HT1080 (cell line): ENCODE data around the gene CDC42. TPM values are rescaled to one million over a fixed set of nuclear protein-coding genes. Genes with fewer than 3 reads are reported as not detected.
"Not testable (repeated sequence)": the region's sequence is repeated elsewhere in the genome, so short reads cannot be mapped to it uniquely, and the experiment has no call there.

Experiments
- DNase-seq: peaks from one replicate; pipeline ENCODE4 v3.0.0-alpha.2; 2015; ENCODE audit warnings: low read depth
- total RNA-seq: library from RNA; depleted of rRNA; stranded (reverse); fragments of >200 nt; shearing (Covaris generic); gene quantifications from 2 replicates; pipeline ENCODE4 v1.2.3, GENCODE V29; 2014

CDC42 gene
- total RNA-seq, 1 experiment from 2014 or later: 338 TPM

DNA sequence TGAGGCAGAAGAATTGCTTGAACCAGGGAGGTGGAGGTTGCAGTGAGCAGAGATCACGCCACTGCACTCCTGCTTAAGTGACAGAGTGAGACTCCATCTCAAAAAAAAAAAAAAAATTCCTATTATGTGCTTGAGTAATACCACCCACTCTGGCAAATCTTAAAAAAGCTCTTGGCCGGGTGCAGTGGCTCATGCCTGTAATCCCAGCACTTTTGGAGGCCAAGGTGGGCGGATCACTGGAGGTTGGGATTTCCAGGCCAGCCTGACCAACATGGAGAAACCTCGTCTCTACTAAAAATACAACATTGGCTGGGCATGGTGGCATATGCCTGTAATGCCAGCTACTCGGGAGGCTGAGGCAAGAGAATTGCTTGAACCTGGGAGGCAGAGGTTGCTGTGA is 17.7 kb upstream of the CDC42 start:
- DNase-seq: not testable (repeated sequence)

DNA sequence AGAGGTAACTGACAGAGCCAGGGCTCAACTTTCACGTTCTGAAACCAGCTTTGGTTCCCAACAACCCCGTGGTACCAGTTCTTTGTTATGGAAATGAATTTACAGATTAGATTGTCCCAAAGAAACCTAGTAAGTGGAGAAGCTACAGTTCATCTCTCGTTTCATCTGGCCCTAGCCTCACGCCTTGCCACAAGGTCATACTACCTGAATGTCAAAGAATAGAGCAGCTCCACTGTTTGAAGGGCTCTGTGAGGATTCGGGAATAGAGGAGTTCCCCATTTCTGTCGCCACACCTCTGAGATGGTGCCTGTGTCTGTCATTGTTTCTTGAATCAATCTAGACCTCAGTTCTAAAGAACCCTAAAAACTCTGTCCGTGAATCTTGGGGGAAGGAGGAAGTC is 15.0 kb upstream of the CDC42 start:
- DNase-seq: no peak

DNA sequence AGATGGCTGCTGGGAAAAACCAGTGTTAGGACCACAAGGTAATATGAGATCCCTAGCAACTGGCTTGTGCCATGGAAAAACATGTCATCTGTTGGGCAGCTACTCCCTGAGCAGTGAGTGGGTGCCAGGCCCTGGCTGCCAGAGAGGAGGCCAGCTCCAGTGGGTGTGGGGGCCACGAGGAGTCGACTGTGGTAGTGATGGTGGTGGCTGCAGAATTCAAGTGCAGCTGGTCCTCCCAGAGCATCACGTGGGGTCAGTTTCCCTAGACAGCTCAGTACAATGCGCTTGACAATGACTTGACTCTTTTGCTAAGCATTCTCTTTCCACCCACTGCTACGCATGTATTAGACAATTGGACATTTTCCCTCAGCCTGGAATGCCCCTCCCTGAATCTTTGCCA is 14.5 kb upstream of the CDC42 start:
- no peak for DNase-seq

DNA sequence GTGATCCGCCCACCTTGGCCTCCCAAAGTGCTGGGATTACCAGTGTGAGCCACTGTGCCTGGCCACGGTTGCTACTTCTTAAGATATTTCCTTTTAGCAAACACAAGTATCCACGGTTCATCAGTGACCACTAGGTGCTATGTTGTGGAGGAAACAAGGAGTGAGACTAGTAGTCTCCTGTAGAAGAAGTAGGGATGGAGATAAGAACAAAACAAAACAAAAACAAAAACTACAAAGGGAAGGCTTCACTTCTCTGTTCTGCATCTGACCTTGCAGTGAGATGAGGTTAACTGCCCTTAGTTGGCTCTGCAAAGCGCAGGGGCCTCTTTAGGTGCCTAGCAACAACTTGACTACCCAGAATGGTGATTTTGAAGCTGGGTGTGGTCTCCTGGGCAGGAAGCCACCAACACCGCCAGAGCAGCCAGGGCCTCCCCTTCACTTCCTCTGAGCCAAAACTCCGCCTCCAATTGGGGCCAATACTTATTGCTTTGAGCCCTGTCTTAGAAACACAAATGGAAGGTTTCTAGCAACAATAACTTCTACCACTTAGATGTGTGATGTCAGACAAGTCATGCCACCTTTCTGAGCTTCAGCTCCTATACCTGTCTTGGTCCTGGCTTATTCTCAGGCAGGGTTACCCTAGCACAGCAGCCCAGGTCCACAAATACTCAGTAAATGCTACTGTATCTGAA is 12.8 kb upstream of the CDC42 start:
- peak; percentile 78 for DNase-seq

DNA sequence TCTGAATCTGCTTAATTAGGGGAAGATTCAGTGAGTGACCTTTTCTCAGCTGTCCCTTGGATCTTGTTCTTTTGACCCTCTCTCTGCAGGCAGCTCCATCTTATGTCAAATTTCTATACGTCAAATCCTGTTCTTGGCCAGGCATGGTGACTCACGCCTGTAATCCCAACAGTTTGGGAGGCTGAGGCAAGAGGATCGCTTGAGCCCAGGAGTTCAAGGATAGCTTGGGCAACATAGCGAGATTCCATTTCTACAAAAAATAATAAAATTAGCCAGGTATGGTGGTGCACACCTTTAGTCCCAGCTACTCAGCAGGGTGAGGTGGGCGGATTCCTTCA is 12.3 kb upstream of the CDC42 start:
- DNase-seq: no peak

DNA sequence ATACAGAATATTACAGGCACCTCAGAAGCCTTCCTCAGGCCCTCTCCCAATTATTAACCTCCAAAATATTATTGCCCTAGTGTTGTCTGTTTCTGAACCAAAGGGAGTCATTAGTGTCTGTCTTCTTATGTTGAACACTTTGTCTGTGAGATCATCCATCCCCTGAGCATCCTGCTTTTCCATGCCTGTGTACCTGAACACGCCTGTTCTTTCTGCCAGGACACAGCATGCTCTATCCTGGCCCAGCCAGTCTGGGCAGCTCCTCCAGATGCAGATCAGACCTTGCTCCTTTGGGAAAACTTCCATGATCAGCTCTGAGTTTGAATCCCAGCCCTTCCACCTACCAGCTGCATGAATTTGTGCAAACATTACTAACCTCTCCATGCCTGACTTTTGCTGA is 11.0 kb upstream of the CDC42 start:
- DNase-seq: no peak

DNA sequence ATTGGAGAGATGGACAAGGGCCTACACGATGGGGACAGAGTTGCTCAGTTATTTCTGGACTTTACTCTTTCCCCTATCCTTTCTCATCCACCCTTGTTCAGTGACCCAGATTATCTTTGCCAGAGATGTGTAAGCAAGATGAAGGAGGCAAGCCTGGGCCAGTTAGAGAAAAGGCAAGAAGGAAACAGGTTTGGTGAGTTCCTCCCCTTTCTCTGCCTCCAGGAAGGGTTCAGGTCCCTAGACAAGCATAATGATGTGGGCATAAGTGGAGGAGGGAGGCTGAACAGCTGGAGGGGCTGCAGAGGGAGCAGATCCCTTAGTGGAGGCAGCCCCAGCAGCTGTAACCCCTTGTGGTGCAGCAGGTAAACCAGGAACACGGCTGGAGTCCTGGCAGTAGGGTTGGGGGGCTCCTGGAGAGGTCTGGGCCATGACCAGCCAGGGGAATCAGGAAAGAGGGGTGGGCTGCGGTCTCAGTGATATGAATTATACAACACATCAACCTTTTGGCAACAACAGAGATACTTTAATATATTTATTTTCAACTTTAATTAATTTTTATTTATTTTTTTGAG is 9.2 kb upstream of the CDC42 start:
- DNase-seq: no peak

DNA sequence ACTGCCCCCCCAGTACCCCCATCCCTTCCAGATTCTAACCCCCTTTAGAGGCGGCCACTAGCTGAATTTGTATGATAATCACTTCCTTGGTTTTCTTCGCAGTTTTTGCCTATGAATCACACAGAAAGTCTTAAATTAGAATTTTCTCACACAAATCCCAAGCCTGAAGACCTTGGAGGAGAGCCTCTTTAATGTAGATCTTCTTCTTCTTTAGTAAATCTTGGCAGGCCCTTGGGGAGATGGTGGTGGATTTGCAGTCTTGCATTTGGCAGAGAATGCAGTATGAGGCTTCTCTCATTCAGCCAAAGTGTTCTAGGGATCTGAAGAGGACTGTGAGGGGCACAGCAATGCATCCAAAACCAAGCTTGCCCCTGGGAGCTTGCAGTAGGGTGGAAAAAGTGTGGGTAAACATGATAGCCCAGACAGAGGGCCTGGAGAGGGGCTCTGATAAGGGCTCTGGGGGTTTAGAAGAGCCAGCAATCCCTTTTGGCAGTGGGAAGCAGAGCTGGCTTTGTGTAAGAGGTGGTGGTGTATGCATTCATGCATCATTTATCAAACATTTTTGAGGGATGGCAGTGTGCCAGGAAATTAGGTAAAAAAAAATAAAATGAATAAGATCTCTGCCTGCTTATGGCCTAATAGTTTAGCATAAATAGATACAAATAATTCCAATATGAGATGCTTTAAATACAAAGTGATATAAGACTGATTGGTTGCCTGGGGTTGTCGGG is 7.7 kb upstream of the CDC42 start:
- DNase-seq: peak; percentile 59

DNA sequence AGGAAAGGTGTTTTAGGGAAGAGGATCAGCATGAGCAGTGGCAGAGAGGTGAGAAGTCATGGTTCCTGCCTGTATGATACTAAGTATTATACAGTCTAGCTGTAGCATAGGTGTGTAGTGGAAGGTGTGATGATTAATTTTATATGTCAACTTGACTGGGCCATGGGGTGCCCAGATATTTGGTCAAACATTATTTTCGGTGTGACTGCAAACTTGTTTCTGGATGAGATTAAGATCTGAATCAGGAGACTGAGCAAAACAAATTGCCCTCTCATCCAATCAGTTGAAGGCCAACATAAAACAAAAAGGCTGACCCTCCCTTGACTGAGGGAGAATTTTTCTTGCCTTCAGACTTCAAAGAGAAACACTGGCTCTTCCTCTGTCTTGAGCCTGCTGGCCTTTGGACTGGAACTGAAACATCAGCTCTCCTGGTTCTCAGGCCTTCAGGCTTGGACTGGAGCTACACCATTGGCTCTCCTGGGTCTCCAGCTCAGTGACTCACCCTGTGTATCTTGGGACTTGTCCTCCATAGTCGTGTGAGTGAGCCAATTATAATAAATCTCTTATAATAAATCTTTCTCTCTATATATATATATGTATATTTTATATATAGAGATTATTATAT is 6.8 kb upstream of the CDC42 start:
- DNase-seq: peak; percentile 26

DNA sequence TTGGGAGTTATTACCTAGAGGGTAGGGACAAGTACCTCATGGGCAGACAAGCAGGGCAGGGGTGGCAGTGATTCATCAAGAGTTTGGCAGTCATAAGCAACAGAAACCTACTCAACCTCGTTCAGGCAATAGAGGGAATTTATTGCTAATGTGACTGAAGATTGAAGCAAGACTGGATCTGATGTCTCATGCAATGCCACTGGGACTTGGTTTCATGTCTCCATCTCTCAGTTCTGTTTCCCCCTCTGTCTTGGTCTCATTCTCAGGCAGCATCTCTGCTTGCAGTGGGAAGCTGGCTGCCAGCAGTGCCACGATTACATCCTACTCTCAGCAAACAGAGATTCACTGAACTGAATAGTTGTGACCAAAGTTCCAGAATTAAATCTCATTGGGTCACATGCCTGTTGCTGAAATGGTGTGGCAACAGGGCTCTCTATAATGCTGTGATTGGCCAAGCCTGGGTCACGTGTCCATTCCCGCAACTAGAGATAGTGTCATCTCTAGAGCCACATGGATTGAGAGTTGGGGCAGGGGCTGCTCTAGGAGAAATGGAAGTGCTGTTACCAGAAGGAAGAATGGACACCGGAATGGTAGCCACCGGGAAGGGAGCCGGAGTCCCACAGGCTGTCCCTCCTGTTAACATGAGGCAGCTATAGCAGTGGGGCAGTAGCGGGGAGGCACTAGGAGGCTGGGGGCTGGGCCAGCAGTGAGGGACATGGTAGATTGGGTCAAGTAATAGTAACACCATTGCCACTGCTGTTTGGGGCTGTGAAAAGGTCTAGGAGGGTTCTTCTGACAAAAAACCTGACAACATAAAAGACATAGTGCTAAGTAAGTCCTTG is 3.9 kb upstream of the CDC42 start:
- DNase-seq: no peak

DNA sequence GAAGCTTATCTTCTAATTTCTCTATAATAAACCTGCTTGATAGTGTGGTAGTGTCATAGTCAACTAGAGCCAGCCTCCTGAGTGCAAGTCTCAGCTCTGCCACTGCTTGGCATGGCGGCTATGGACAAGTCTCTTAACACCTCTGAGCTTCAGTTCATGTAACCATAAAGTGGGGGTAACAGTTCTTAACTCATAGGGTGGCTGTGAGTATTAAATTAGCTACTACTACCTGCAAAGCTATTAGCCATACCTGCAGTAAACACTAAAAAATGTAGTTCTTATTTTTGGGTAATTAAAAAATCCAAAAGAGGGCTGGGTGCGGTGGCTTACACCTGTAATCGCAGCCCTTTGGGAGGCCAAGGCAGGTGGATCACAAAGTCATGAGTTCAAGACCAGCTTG is 2.2 kb upstream of the CDC42 start:
- DNase-seq: no peak

DNA sequence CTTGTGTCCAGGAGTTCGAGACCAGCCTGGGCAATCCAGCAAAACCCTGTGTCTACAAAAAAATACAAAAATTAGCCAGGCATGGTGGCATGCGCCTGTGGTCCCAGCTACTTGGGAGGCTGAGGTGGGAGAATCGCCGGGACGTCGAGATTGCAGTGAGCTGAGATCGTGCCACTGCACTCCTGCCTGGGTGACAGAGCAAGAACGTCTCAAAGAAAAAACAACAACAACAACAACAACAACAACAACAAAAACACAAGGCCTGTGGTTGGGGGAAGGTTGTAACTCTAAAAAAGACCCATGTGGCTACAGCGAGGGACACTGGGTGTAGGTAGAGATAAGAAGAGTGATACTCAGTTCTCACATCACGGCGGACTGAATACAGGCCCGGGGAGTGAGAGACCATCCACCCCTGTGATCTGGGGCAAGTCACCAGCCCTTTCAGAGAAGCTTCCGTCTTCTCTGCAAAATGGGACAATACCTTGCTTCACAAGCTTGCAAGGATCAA is 848 bp upstream of the CDC42 start:
- no peak for DNase-seq

DNA sequence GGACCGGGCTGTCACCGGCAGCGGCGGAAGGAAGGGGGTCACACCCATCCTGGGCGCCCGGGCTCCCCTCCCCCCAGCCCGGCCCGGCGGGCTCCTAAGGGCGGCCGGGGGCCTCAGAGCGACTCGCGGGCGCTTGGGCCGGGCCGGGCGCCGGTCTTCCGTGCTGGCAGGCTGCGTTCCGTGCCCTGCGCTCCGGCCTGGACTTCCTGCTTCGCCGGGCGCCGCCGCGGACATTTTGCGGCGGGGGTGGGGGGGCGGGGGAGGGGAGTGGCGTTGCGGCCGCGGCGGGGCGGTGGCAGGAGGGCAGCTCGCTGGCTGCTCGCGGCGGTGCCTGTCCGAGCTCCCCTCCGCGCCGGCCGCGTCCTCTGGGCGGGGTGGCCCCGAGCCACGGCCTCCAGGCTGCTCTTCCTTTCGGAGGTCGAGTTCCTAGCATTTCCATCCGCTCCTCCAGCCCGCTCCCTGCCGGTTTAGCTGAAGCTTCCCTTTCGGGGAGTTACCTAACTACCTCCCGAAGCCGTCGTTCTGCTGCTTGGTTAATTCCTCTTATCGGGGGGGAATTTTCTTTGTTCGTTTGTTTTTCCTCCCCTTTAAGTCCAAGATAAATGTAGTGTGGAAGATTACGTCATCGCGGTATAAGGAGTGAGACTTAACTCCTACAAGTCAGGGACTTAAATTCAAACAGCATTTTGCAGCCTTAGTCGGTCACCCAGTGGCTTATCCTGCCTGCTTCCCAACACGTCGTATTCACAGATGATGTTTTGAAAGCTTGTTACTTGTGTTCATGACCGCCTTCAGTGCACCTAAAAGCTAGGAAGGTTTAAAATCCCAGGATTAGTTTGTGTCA is 730 bp downstream of the CDC42 start:
- DNase-seq: peak; percentile 55

DNA sequence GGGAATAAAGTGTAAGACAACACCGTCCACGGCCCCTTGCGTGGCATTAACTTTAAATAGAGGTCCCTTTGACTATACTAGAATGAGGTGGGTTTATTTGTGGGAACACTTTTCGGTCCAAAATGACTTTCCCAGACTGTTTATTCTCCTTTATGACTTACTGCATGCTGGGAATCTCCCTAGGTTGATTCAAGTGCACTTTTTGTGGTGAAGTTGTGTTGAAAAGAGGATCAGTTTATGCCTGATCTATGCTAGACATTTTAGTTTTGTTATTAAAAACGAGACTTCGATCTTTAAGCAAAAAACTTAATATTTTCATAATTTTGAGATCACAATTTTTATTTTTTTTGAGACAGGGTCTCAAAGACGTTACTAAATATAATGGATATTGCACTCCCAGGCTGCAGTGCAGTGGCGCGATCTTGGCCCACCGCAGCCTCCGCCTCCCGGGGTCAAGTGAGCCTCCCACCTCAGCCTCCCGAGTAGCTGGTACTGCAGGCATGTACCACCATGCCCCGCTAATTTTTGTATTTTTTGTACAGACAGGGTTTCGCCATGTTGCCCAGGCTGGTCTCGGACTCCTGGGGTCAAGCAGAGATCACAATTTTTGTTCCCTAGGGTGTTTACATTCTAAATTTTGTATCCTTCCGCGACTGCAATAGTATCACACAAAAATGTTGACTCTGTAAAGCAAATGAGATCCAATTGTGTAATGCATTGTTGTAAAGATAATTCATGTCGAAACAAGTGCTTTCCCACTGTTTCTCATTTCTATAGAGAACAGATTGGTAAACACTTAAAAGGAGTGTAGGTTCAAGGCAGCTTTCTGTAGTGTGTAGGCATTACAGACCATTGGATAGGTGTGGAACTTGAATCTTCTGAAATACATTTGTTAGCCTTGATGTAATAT is 1.6 kb downstream of the CDC42 start:
- no peak for DNase-seq

DNA sequence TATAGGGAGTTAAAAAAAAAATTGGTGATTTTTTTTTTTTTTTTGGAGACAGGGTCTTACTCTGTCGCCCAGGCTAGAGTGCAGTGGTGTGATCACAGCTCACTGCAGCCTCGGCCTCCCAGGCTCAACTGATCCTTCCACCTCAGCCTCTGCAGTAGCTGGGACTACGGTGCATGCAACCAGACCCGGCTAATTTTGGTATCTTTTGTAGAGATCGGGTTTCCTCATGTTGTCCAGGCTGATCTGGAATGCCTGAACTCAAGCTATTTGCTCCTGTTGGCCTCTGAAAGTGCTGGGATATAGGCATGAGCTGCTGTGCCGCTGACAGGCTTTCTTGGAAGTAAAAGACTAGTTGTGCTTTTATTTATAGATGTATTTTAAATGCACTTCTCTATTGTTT is 3.0 kb downstream of the CDC42 start:
- DNase-seq: no peak

DNA sequence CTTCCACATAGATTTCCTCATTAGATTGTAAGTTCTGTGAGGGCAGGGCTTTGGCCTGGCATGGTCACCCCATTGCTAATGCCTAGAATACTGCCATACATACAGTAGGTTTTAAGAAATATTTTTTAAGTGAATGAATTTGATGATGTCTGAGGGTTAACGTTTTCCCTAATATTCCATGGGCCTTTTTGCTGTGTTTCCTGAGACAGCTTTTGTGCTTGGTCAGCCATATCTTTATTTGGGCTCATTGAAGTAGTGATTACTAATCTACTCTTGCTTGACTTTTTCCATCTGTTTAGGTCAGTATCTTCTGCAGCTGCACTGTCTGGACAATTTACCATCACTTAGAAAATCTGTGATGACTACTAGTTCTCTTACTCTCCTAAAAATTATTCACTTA is 3.5 kb downstream of the CDC42 start:
- DNase-seq: no peak

DNA sequence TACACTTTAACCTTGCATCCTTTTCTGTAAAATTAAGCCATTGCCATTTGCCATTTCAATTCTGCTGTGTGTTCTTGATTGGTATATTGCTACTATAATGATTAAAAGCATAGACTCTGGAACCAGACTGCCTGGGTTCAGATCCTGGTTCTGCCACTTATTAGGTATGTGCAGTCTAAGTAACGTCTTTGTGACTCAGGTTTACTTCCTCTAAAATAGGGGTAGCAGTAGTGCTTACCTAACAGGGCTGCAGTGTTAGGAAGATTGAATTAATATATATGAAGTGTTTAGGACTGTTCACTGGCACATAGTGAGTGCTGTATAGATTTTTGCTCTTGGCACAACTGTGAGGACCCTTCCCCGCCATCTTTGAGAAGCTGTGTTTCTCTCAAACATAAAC is 4.4 kb downstream of the CDC42 start:
- DNase-seq: no peak

DNA sequence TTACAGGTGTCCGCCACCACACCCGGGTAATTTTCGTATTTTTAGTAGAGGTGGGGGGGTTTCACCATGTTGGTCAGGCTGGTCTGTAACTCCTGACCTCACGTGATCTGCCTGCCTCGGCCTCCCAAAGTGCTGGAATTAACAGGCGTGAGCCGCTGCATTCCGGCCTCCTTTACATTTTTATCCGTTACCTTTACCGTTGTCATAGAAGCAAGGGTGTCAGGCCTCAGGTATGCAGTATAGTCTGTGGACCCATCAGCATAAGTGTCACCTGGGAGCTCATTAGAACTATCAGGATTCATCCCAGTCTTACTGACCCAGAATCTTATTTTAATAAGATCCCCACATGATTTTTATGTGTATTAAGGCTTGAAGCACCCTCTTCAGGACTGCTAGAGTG is 5.4 kb downstream of the CDC42 start:
- DNase-seq: no peak

DNA sequence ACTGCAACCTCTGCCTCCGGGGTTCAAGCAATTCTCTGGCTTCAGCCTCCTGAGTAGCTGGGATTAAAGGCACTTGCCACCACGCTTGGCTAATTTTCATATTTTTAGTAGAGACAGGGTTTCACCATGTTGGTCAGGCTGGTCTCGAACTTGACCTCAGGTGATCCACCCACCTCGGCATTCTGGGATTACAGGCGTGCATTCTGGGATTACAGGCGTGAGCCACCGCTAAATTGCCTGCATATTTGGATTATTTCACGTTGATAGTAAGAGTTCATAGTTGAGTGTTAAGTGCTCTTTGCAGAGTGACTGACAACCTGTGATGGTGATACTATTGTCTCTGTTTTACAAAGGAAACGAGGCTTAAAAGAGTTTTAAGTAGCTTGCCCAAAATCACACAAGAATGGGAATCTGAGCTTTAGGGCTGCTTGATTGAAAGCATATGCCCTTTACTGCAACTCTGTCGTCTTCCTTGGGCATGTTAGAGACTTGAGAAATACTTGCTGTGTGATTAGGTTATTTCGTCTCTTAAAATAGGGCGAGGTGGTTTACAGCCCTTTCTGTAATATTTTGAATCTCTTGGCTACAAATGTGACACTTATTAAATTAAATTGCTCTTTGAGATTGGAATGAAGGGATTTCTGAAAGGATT is 12.4 kb downstream of the CDC42 start:
- no peak for DNase-seq
